HG03378 (cell line): ENCODE results near the gene CTNNA3.

Source experiments
- ATAC-seq: cut with Tn5 transposase; IDR thresholded peaks from one replicate; pipeline ENCODE4 v1.9.1; 2021; ENCODE audit warnings: mild to moderate bottlenecking, moderate library complexity; ENCODE audit not compliant: unreplicated experiment

Gene CTNNA3

GRCh38 chr10:66951896-66952295, 744.1 kb downstream of the CTNNA3 start:
- ATAC-seq: no peak

GRCh38 chr10:66943590-66943989, 752.4 kb downstream of the CTNNA3 start:
- ATAC-seq: no peak

- no peak for ATAC-seq
These were observed 753.6 kb downstream of the CTNNA3 start for GRCh38 chr10:66942407-66942806.

- ATAC-seq: no peak
These were observed 754.5 kb downstream of the CTNNA3 start for GRCh38 chr10:66941491-66941890.

- ATAC-seq: no peak
These were observed 755.0 kb downstream of the CTNNA3 start for GRCh38 chr10:66940965-66941364.

- no peak for ATAC-seq
These were observed 761.3 kb downstream of the CTNNA3 start for GRCh38 chr10:66934711-66935110.

- no peak for ATAC-seq
These were observed 764.0 kb downstream of the CTNNA3 start for GRCh38 chr10:66931949-66932343.

- peak; percentile 88 for ATAC-seq
These were observed 764.6 kb downstream of the CTNNA3 start for GRCh38 chr10:66931340-66931948.

- ATAC-seq: no peak
These were observed 766.6 kb downstream of the CTNNA3 start for GRCh38 chr10:66929375-66929774.

- ATAC-seq: no peak
These were observed 767.2 kb downstream of the CTNNA3 start for GRCh38 chr10:66928776-66929175.

- ATAC-seq: no peak
These were observed 767.8 kb downstream of the CTNNA3 start for GRCh38 chr10:66927971-66928770.

GRCh38 chr10:66927251-66927935, 768.6 kb downstream of the CTNNA3 start:
- ATAC-seq: no peak

GRCh38 chr10:66926841-66927240, 769.2 kb downstream of the CTNNA3 start:
- no peak for ATAC-seq

GRCh38 chr10:66925896-66926715, 769.9 kb downstream of the CTNNA3 start, which contains the start of gene LRRTM3:
Gene LRRTM3, plus strand, starts transcription at chr10:66926036.
- ATAC-seq: peak; percentile 100

- ATAC-seq: no peak
These were observed 770.6 kb downstream of the CTNNA3 start for GRCh38 chr10:66925373-66925772.

- no peak for ATAC-seq
These were observed 771.2 kb downstream of the CTNNA3 start for GRCh38 chr10:66924674-66925345.

GRCh38 chr10:66919248-66919647, 776.7 kb downstream of the CTNNA3 start:
- no peak for ATAC-seq

GRCh38 chr10:66917104-66917503, 778.9 kb downstream of the CTNNA3 start:
- ATAC-seq: no peak

- ATAC-seq: no peak
These were observed 780.0 kb downstream of the CTNNA3 start for GRCh38 chr10:66916030-66916429.

- no peak for ATAC-seq
These were observed 785.3 kb downstream of the CTNNA3 start for GRCh38 chr10:66910671-66911070.
